GM23338 (cell line): ENCODE measurements around the gene PCDHGA9. TPM values are rescaled to one million over a fixed set of nuclear protein-coding genes. Genes with fewer than 3 reads are reported as not detected.
"Not testable (repeated sequence)": the region's sequence is repeated elsewhere in the genome, so short reads cannot be mapped to it uniquely, and the experiment has no call there.

Source experiments
- ATAC-seq: fragments of 200-7000 bp; cut with Tn5 transposase; 3 replicates; pipeline ENCODE4 v1.9.1; 2020
- DNase-seq: peaks from one replicate; pipeline ENCODE4 v3.0.0-alpha.2; 2015; ENCODE audit warnings: low spot score
- H2AFZ ChIP-seq: fragments of 200-600 bp; sonication (generic); 2 replicates; pipeline ENCODE4 v1.8.0; 2016; ENCODE audit warnings: antibody characterized with exemption, mild to moderate bottlenecking, moderate library complexity
- H3F3A ChIP-seq: fragments of 200-600 bp; sonication (generic); replicated peaks from 2 replicates; pipeline ENCODE4 v1.8.0; 2017; ENCODE audit warnings: antibody characterized with exemption, mixed run types, low read depth
- H3K27ac ChIP-seq: fragments of 200-600 bp; sonication (generic); 2 replicates; pipeline ENCODE4 v1.6.1; 2016; ENCODE audit warnings: low read depth
- H3K27me3 ChIP-seq: fragments of 200-600 bp; sonication (generic); 2 replicates; pipeline ENCODE4 v1.8.0; 2016; ENCODE audit warnings: mild to moderate bottlenecking, mixed run types, moderate library complexity; ENCODE audit not compliant: insufficient read depth
- H3K36me3 ChIP-seq: fragments of 200-600 bp; sonication (generic); 2 replicates; pipeline ENCODE4 v1.8.0; 2016; ENCODE audit warnings: mild to moderate bottlenecking; ENCODE audit not compliant: insufficient read depth
- H3K4me1 ChIP-seq: fragments of 200-600 bp; sonication (generic); 2 replicates; pipeline ENCODE4 v1.8.0; 2016; ENCODE audit warnings: mild to moderate bottlenecking, moderate library complexity; ENCODE audit not compliant: insufficient read depth
- H3K4me2 ChIP-seq: fragments of 200-600 bp; sonication (generic); 2 replicates; pipeline ENCODE4 v1.7.1; 2017; ENCODE audit warnings: mixed run types
- H3K4me3 ChIP-seq: fragments of 200-600 bp; sonication (generic); 2 replicates; pipeline ENCODE4 v1.6.1; 2016; ENCODE audit warnings: mixed run types
- H3K79me2 ChIP-seq: fragments of 200-600 bp; sonication (generic); replicated peaks from 2 replicates; pipeline ENCODE4 v1.8.0; 2017; ENCODE audit warnings: mild to moderate bottlenecking; ENCODE audit not compliant: insufficient read depth
- H3K9me2 ChIP-seq: fragments of 200-600 bp; sonication (generic); 2 replicates; pipeline ENCODE4 v1.8.0; 2017; ENCODE audit not compliant: insufficient read depth
- H4K20me1 ChIP-seq: fragments of 200-600 bp; sonication (generic); replicated peaks from 2 replicates; pipeline ENCODE4 v1.8.0; 2017; ENCODE audit warnings: mild to moderate bottlenecking; ENCODE audit not compliant: insufficient read depth
- H3K27ac Mint-ChIP-seq: 2 replicates; pipeline ENCODE4 v1.8.0; 2020; ENCODE audit warnings: inconsistent platforms, mild to moderate bottlenecking, moderate library complexity, mixed read lengths
- H3K27me3 Mint-ChIP-seq: 3 replicates; pipeline ENCODE4 v1.8.0; 2022; ENCODE audit warnings: low read depth, mild to moderate bottlenecking, moderate library complexity, mixed read lengths, inconsistent platforms; ENCODE audit not compliant: insufficient read depth, poor library complexity
- H3K36me3 Mint-ChIP-seq: 3 replicates; pipeline ENCODE4 v1.8.0; 2021; ENCODE audit warnings: low read depth, mild to moderate bottlenecking, inconsistent platforms, moderate library complexity, mixed read lengths
- H3K4me1 Mint-ChIP-seq: 3 replicates; pipeline ENCODE4 v1.8.0; 2020; ENCODE audit warnings: mild to moderate bottlenecking, inconsistent platforms, mixed read lengths
- H3K4me3 Mint-ChIP-seq: 3 replicates; pipeline ENCODE4 v1.8.0; 2021; ENCODE audit warnings: moderate library complexity, mild to moderate bottlenecking, inconsistent platforms, mixed read lengths
- H3K9me3 Mint-ChIP-seq: 3 replicates; pipeline ENCODE4 v1.8.0; 2020; ENCODE audit warnings: moderate library complexity, mild to moderate bottlenecking, inconsistent platforms, mixed read lengths
- CREB1 ChIP-seq: fragments of 250-450 bp; sonication (Bioruptor Pico); IDR thresholded peaks from 2 replicates; pipeline ENCODE4 v1.5.0; 2020; ENCODE audit warnings: low read depth, mild to moderate bottlenecking, moderate library complexity
- EZH2phosphoT487 ChIP-seq: fragments of 200-600 bp; sonication (generic); IDR thresholded peaks from one replicate; pipeline ENCODE4 v1.8.1; 2018; ENCODE audit warnings: antibody characterized with exemption; ENCODE audit not compliant: unreplicated experiment
- JUNB ChIP-seq: IDR thresholded peaks from one replicate; pipeline ENCODE4 v1.6.1; 2016; ENCODE audit warnings: antibody characterized with exemption; ENCODE audit not compliant: unreplicated experiment
- NANOG ChIP-seq: IDR thresholded peaks from 2 replicates; pipeline ENCODE4 v1.6.1; 2016; ENCODE audit warnings: antibody characterized with exemption, borderline replicate concordance
- POLR2AphosphoS5 ChIP-seq: IDR thresholded peaks from 2 replicates; pipeline ENCODE4 v1.6.1; 2016; ENCODE audit warnings: antibody characterized with exemption, low read depth
- REST ChIP-seq: IDR thresholded peaks from one replicate; pipeline ENCODE4 v1.6.1; 2018; ENCODE audit warnings: antibody characterized with exemption; ENCODE audit not compliant: unreplicated experiment
- ZNF114 ChIP-seq: fragments of 250-450 bp; sonication (Bioruptor Pico); IDR thresholded peaks from 2 replicates; pipeline ENCODE4 v1.5.0; 2020; ENCODE audit warnings: mild to moderate bottlenecking, moderate library complexity
- ZNF331 ChIP-seq: fragments of 250-450 bp; sonication (Bioruptor Pico); IDR thresholded peaks from 2 replicates; pipeline ENCODE4 v1.5.0; 2020; ENCODE audit warnings: low read depth, mild to moderate bottlenecking, moderate library complexity
- polyA plus RNA-seq: library from polyadenylated mRNA; unstranded; fragments of >200 nt; fragmentation: Nextera tagmentation; extraction: Ambion mirVana; gene quantifications from 2 replicates; pipeline ENCODE4 v1.2.1, GENCODE V29; 2016
- total RNA-seq: library from RNA; depleted of rRNA; stranded (reverse); fragments of >200 nt; shearing (Covaris generic); gene quantifications from 2 replicates; pipeline ENCODE4 v1.2.3, GENCODE V29; 2014
- TF ChIP-seq, protein P1 (sequence below), 2 experiments: fragments of 200-600 bp in 1 of 2; sonication (generic) in 1 of 2; conservative IDR thresholded peaks; 2 replicates each; pipeline versions ENCODE4 v1.5.1 to v1.6.1; 2016 to 2017; ENCODE audit warnings: antibody characterized with exemption in 2 of 2, low read depth in 2 of 2, mild to moderate bottlenecking in 2 of 2, moderate library complexity in 1 of 2

PCDHGA9 gene
- total and polyA plus RNA-seq, 2 experiments from 2014 or later, result 0.50 to 5.5 TPM

- TF ChIP-seq REST, result no peak
- no peak for TF ChIP-seq EZH2phosphoT487
- no peak for TF ChIP-seq CREB1 (CRISPR knock-in tag)
- no peak for TF ChIP-seq JUNB
- no peak for TF ChIP-seq ZNF114 (CRISPR knock-in tag)
- TF ChIP-seq POLR2AphosphoS5, result no peak
- TF ChIP-seq NANOG, result no peak
- TF ChIP-seq ZNF331, result no peak
- TF ChIP-seq, protein P1, sequence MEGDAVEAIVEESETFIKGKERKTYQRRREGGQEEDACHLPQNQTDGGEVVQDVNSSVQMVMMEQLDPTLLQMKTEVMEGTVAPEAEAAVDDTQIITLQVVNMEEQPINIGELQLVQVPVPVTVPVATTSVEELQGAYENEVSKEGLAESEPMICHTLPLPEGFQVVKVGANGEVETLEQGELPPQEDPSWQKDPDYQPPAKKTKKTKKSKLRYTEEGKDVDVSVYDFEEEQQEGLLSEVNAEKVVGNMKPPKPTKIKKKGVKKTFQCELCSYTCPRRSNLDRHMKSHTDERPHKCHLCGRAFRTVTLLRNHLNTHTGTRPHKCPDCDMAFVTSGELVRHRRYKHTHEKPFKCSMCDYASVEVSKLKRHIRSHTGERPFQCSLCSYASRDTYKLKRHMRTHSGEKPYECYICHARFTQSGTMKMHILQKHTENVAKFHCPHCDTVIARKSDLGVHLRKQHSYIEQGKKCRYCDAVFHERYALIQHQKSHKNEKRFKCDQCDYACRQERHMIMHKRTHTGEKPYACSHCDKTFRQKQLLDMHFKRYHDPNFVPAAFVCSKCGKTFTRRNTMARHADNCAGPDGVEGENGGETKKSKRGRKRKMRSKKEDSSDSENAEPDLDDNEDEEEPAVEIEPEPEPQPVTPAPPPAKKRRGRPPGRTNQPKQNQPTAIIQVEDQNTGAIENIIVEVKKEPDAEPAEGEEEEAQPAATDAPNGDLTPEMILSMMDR (conservative IDR thresholded peaks at IDR 0.05; ENCODE audit: low read depth in 2 of 2), result no peak
Observed at GRCh38 chr5:141413540-141414069, 11.0 kb downstream of the PCDHGA9 start (continued).

DNA sequence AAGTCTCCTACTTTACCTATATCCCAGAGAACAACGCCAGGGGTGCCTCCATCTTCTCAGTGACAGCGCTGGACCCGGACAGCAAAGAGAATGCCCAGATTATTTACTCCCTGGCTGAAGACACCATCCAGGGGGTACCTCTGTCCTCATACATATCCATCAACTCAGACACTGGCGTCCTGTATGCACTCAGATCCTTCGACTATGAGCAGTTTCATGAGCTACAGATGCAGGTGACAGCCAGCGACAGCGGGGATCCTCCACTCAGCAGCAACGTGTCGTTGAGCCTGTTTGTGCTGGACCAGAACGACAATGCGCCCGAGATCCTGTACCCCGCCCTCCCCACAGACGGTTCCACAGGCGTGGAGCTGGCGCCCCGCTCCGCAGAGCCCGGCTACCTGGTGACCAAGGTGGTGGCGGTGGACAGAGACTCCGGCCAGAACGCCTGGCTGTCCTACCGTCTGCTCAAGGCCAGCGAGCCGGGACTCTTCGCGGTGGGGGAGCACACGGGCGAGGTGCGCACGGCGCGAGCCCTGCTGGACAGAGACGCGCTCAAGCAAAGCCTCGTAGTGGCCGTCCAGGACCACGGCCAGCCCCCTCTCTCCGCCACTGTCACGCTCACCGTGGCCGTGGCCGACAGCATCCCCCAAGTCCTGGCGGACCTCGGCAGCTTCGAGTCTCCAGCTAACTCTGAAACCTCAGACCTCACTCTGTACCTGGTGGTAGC is 12.1 kb downstream of the PCDHGA9 start:
- H3K36me3 ChIP-seq, H3K4me3 ChIP-seq, H2AFZ ChIP-seq, H3K79me2 ChIP-seq, H3K4me1 ChIP-seq, H3K4me2 ChIP-seq, H3K27ac ChIP-seq, H3K27ac Mint-ChIP-seq, ATAC-seq, DNase-seq, H4K20me1 ChIP-seq, H3K27me3 ChIP-seq, H3F3A ChIP-seq, H3K9me2 ChIP-seq: not testable (repeated sequence)
- peaks cover 26% of the 10 kb centered on the region for H3K27me3 Mint-ChIP-seq
- H3K4me3 Mint-ChIP-seq, result peak overlapping the region; percentile 11; the same call in 2 of the 3 replicates
- H3K36me3 Mint-ChIP-seq, result peaks cover 55% of the 10 kb centered on the region
- peak; percentile 39 for TF ChIP-seq REST
- peaks cover 14% of the 10 kb centered on the region for H3K4me1 Mint-ChIP-seq
- peaks cover 51% of the 10 kb centered on the region for H3K9me3 Mint-ChIP-seq

DNA sequence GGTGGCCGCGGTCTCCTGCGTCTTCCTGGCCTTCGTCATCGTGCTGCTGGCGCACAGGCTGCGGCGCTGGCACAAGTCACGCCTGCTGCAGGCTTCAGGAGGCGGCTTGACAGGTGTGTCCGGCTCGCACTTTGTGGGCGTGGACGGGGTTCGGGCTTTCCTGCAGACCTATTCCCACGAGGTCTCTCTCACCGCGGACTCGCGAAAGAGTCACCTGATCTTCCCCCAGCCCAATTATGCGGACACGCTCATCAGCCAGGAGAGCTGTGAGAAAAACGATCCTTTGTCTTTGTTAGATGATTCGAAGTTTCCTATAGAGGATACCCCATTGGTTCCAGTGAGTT is 12.7 kb downstream of the PCDHGA9 start:
- ATAC-seq, H3K4me3 Mint-ChIP-seq, DNase-seq, H3F3A ChIP-seq, H4K20me1 ChIP-seq, H3K79me2 ChIP-seq, H2AFZ ChIP-seq, H3K9me2 ChIP-seq, H3K27ac ChIP-seq, H3K4me3 ChIP-seq, H3K36me3 ChIP-seq, H3K27me3 ChIP-seq, H3K4me1 ChIP-seq, H3K4me2 ChIP-seq, H3K27ac Mint-ChIP-seq: not testable (repeated sequence)
- Mint-ChIP-seq H3K27me3 (peaks cover 25% of the 10 kb centered on the region), H3K36me3 (peaks cover 58% of the 10 kb centered on the region), H3K4me1 (peaks cover 17% of the 10 kb centered on the region), H3K9me3 (peaks cover 55% of the 10 kb centered on the region)
